Measurements from ENCODE around the gene AFF3.

DNA sequence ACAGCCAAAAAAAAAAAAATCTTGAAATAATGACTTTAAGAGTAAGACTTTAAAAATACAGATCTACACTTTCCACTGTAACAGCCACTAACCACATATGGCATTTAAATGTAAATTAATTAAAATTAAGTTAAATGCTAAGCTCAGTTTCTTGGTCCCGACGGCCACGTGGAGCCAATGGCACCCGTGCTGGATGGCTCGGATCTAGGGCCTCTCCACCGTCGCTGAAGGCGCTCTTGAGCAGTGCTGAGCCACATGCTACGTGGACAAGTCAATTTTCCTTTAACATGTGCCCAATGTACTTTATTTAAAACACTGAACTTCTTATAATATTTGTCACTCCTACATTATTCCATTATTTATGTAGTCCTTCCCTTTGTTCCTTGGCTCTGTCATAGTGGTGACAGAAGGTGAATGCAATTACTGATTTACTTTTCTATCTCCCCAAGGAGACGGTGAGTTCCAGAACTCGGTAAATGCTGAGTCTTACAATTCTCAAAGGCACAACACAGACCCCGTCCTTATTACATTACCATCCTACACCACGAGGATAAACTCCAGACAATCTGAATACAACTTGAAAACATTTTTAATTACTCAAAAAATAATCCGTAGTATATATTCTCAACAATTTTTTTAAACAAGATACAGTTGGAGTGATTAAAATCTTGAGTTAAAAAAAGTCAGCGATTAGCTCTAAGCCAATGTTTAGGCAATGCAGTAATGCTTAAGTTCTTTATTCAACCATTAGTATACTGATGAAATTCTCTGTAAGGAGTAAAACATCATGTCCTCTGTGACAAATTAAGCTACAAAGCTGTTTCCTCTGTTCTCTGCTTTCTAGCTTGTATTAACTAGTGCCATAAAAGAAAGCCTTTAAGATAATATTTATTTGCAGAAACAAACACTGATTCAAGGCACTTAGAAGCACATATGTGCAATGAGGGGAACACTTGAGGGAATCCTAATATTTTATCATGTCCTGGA is 95.1 kb downstream of the AFF3 start:
- TF ChIP-seq, protein P1, sequence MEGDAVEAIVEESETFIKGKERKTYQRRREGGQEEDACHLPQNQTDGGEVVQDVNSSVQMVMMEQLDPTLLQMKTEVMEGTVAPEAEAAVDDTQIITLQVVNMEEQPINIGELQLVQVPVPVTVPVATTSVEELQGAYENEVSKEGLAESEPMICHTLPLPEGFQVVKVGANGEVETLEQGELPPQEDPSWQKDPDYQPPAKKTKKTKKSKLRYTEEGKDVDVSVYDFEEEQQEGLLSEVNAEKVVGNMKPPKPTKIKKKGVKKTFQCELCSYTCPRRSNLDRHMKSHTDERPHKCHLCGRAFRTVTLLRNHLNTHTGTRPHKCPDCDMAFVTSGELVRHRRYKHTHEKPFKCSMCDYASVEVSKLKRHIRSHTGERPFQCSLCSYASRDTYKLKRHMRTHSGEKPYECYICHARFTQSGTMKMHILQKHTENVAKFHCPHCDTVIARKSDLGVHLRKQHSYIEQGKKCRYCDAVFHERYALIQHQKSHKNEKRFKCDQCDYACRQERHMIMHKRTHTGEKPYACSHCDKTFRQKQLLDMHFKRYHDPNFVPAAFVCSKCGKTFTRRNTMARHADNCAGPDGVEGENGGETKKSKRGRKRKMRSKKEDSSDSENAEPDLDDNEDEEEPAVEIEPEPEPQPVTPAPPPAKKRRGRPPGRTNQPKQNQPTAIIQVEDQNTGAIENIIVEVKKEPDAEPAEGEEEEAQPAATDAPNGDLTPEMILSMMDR (IDR thresholded peaks at IDR 0.05) = no peak
- TF ChIP-seq POLR2A (IDR thresholded peaks at IDR 0.05) = no peak
